Measurements from ENCODE around the gene DCAF8L1. TPM values are rescaled to one million over a fixed set of nuclear protein-coding genes. Genes with fewer than 3 reads are reported as not detected.
"Not testable (repeated sequence)": the region's sequence is repeated elsewhere in the genome, so short reads cannot be mapped to it uniquely, and the experiment has no call there.

The DCAF8L1 gene
- total and polyA plus RNA-seq, 7 donors, result not detected

GRCh38 chrX:27966955-27967354, 14.3 kb downstream of the DCAF8L1 start:
- Histone ChIP-seq H3K27me3 (ENCODE audit: insufficient read depth in 3 of 3, low read length in 2 of 3) (no peaks in the 10 kb centered on the region), H3K4me1 (no peaks in the 10 kb centered on the region), H3K27ac (no peak overlapping the region), H3K36me3 (ENCODE audit: insufficient read depth in 1 of 2, low read depth in 1 of 2) (no peaks in the 10 kb centered on the region), H3K4me3 (no peak overlapping the region), H3K9me3 (no peaks in the 10 kb centered on the region)
- no peak for DNase-seq
- WGBS, 3 donors, result 21 to 40% (median 39%) methylated on average over 1 of the region's 1 CpG
- no peak for TF ChIP-seq CTCF (IDR thresholded peaks at IDR 0.05)
- intact Hi-C loops (cut with DNase I), result no loop called here
- ATAC-seq, result no peak

GRCh38 chrX:27966492-27966891, 14.8 kb downstream of the DCAF8L1 start:
- Histone ChIP-seq H3K27me3 (ENCODE audit: insufficient read depth in 3 of 3, low read length in 2 of 3) (no peaks in the 10 kb centered on the region), H3K36me3 (ENCODE audit: insufficient read depth in 1 of 2, low read depth in 1 of 2) (no peaks in the 10 kb centered on the region), H3K4me3 (no peak overlapping the region), H3K9me3 (no peaks in the 10 kb centered on the region), H3K4me1 (no peaks in the 10 kb centered on the region), H3K27ac (no peak overlapping the region)
- no peak for TF ChIP-seq CTCF (IDR thresholded peaks at IDR 0.05)
- intact Hi-C loops (cut with DNase I), result no loop called here
- WGBS, 3 donors, result 32 to 43% (median 38%) methylated on average over 1 of the region's 1 CpG
- ATAC-seq, result no peak
- DNase-seq, result no peak

- intact Hi-C loops (cut with DNase I); H3K9me3 ChIP-seq; DNase-seq; ATAC-seq; H3K27ac ChIP-seq; H3K27me3 ChIP-seq (ENCODE audit: insufficient read depth in 3 of 3, low read length in 2 of 3); H3K4me1 ChIP-seq; H3K36me3 ChIP-seq (ENCODE audit: insufficient read depth in 1 of 2, low read depth in 1 of 2); H3K4me3 ChIP-seq: not testable (repeated sequence)
- WGBS, 3 donors, result 74 to 90% (median 79%) methylated on average over 4 to 5 of the region's 5 CpGs
Measured at GRCh38 chrX:27965348-27965747, 15.9 kb downstream of the DCAF8L1 start.

- no peak overlapping the region for H3K27ac ChIP-seq
- DNase-seq (no peak), ATAC-seq (no peak)
- H3K36me3 ChIP-seq (ENCODE audit: insufficient read depth in 1 of 2, low read depth in 1 of 2), result no peaks in the 10 kb centered on the region
- no peaks in the 10 kb centered on the region for H3K27me3 ChIP-seq (ENCODE audit: insufficient read depth in 3 of 3, low read length in 2 of 3)
- intact Hi-C loops (cut with DNase I), result no loop called here
- 75 to 100% (median 83%) methylated on average over 1 of the region's 1 CpG for WGBS, 3 donors
- no peak overlapping the region for H3K4me3 ChIP-seq
- no peaks in the 10 kb centered on the region for H3K9me3 ChIP-seq
- no peaks in the 10 kb centered on the region for H3K4me1 ChIP-seq
- TF ChIP-seq CTCF (IDR thresholded peaks at IDR 0.05), result no peak
Measured at GRCh38 chrX:27964432-27964831, 16.8 kb downstream of the DCAF8L1 start.

- DNase-seq; intact Hi-C loops (cut with DNase I); H3K4me3 ChIP-seq; H3K27ac ChIP-seq; H3K36me3 ChIP-seq (ENCODE audit: insufficient read depth in 1 of 2, low read depth in 1 of 2); H3K27me3 ChIP-seq (ENCODE audit: insufficient read depth in 3 of 3, low read length in 2 of 3); ATAC-seq; H3K4me1 ChIP-seq; H3K9me3 ChIP-seq: not testable (repeated sequence)
- 88 to 96% (median 89%) methylated on average over 5 of the region's 5 CpGs for WGBS, 3 donors
Measured at GRCh38 chrX:27960410-27960809, 20.8 kb downstream of the DCAF8L1 start.

GRCh38 chrX:27953171-27953570, 28.1 kb downstream of the DCAF8L1 start:
- Histone ChIP-seq H3K36me3 (ENCODE audit: insufficient read depth in 1 of 2, low read depth in 1 of 2) (no peaks in the 10 kb centered on the region), H3K27me3 (ENCODE audit: insufficient read depth in 3 of 3, low read length in 2 of 3) (no peaks in the 10 kb centered on the region), H3K4me1 (no peaks in the 10 kb centered on the region), H3K4me3 (no peak overlapping the region), H3K27ac (no peak overlapping the region), H3K9me3 (no peaks in the 10 kb centered on the region)
- no peak for DNase-seq
- no peak for ATAC-seq
- 29 to 72% (median 53%) methylated on average over 1 of the region's 1 CpG for WGBS, 3 donors
- intact Hi-C loops (cut with DNase I), result no loop called here
- TF ChIP-seq CTCF (IDR thresholded peaks at IDR 0.05), result no peak
